NOMO-1 treated with DMSO at 0.1 percent for 48 hours (cell line): ENCODE measurements around the gene CDKAL1.
"Not testable (repeated sequence)": the region's sequence is repeated elsewhere in the genome, so short reads cannot be mapped to it uniquely, and the experiment has no call there.

ENCODE experiments used
- DNase-seq: peaks from one replicate; lab custom pipeline; 2025; ENCODE audit not compliant: unreplicated experiment; lab: John Stamatoyannopoulos, UW

CDKAL1 gene

DNA sequence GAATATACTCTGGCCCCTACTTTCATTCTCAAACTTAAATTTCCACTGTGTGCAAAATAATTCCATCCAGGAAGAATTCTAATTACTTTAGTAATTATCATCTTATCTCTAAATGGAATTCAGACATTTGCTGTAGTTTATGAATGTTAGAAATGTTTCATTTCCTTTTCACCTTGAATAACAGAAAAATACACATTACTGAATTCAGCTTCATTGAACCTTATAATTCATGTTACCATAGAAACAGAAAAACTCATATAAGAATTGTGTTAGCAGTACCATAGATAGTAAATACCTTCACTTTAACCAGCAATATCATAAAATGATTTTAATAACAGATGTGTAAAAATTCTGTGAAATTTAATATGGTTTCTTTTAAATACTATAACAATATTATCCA lies 514.9 kb downstream of the CDKAL1 start:
- DNase-seq, result no peak

DNA sequence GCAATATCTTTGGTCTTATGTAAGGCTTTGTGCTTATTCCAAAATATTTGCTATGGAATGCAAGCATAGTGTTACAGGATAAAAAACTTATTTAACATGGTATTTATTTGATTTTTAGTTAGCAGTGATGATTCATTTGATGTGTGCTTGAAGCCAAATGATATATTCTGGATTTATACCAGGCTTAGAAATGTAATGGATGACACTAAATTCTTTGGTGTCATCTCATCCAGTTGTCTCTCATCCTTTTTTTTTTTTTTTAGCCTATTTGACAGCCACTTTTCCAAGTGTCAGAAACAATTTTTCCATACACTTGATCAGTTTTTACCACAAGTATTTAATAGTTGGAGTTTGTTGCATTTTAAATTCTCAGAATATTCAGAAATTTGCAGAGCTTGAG lies 515.3 kb downstream of the CDKAL1 start:
- no peak for DNase-seq

DNA sequence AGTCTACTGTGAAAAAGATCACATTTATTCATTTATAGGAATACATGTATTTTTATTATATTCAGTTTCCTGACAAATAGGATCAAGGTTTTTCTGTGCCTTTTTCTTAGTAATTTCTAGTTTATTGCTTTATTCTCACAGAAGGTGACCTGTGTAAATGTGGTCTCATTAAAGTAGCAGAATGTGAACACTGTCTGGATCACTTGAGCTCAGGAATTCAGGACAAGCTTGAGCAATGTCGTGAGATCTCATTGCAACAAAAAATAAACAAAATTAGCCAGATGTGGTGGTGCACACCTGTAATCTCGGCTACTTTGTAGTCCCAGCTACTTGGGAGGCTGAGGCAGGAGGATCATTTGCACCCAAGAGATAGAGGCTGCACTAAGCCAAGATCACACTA lies 516.7 kb downstream of the CDKAL1 start:
- no peak for DNase-seq

DNA sequence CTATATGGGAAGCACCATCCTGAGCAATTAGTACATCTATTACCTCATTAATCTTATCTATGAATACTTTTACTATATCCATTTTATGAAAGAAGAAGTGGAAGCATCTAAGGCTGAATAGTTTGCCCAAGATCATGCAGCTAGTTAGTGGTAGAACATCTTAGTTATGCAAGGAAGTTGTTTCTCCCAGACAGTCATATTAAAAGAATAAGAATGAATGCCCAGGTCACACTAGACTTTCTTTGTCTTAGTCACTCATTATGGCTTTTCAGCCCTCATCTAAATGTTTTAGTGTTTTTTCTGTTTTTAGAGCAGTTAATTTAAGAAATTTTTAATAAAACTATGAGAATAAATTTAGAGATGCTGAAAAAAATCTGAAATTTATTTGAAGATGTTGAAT lies 517.5 kb downstream of the CDKAL1 start:
- no peak for DNase-seq

DNA sequence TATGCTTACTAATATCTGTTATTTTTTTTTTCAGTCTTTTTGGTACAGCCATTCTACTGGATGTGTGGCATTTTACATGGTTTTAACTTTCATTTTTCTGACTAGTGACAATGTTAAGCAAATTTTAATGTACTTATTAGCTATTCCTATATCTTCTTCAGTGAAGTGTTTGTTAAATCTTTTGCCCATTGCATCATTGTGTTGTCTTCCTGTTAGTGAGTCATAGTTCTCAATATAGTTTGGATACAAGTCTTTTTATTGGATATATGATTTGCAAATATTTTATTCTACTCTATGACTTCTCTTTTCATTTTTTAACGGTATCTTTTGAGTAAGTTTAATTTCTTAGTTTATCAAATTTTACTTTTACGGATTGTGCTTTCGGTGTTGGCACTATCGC lies 519.4 kb downstream of the CDKAL1 start:
- no peak for DNase-seq

DNA sequence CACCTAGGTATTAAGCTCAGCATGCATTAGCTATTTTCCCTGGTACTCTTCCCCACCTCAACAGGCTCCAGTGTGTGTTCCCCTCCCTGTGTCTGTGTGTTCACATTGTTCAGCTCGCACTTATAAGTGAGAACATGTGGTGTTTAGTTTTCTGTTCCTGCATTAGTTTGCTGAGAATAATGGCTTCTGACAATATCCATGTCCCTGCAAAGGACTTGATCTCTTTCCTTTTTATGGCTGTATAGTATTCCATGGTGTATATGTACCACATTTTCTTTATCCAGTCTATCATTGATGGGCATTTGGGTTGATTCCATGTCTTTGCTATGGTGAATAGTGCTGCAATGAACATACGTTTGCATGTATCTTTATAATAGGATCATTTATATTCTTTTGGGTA lies 521.2 kb downstream of the CDKAL1 start:
- DNase-seq, result not testable (repeated sequence)

DNA sequence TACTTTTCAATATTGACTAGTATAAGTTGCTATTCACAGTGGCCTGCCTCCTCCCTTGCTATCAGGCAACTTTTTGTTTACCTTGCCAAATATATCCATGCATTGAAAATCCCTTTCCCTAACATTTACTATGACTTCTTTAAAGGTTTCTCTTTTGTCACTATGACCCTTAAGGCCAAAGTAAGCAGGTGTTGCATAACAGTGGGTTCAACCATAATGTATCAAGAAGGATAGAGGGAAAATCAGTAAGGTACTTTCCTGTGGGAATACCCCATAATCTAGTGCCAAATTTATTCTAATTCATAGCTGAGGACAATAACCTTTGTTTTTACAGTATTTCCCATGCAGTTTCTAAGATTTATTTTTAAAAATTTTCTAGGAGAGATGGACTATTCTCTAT lies 527.6 kb downstream of the CDKAL1 start:
- no peak for DNase-seq

DNA sequence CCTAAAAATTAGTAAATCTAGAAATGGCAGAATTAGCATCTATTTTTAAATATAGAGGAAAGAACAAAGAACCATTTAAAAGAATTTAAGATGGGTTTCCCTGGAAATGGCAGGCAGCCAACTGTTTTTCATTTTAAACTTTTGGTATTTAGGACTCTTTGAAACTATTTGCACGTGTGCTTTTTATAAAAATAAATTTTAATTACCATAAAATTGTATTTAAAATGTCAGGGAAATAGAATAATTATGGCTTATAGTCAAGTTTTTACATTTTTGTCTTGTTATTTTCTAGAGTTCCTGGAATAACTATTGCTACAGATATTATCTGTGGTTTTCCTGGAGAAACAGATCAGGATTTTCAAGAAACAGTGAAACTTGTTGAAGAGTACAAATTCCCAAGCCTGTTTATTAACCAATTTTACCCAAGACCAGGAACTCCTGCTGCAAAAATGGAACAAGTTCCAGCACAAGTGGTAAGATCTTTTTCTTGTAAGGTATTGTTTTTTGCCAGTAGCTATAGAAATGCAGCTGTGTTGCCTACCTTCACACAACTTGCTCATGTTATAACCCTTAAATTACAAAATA lies 530.6 kb downstream of the CDKAL1 start:
- no peak for DNase-seq

DNA sequence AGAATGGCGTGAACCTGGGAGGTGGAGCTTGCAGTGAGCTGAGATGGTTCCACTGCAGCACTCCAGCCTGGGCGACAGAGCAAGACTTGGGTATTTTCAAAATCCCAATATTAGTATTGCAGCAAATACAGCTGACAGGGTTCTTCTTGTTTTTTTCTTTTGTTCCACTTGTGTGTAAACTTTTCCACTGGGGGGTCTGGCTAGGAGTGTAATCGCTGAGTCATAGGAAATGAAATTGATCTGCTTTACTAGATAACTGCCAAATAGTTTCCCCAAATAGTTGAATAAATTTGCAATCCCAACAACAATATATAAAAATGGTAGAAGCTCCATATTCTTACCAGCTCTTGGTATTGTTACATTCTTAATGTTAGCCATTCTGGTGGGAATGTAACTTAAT lies 533.3 kb downstream of the CDKAL1 start:
- no peak for DNase-seq

DNA sequence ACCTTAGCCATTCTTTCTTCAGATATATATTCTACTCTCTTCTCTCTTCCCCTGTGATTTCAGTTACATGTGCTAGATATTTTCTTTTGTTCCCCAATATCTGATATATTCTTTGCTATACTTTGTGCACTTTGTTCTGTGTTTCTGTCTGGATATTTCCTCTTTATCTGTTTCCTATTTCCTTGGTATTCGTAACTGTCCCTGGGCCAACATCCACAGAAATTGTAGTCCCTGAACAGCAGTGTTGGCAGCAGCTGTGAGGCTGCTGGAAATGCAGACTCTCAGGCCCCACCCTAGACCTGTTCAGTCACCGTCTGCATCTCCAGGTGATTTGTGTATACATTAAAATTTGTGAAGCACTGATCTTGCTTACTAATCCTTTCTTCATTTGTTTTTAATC lies 536.4 kb downstream of the CDKAL1 start:
- DNase-seq, result no peak

DNA sequence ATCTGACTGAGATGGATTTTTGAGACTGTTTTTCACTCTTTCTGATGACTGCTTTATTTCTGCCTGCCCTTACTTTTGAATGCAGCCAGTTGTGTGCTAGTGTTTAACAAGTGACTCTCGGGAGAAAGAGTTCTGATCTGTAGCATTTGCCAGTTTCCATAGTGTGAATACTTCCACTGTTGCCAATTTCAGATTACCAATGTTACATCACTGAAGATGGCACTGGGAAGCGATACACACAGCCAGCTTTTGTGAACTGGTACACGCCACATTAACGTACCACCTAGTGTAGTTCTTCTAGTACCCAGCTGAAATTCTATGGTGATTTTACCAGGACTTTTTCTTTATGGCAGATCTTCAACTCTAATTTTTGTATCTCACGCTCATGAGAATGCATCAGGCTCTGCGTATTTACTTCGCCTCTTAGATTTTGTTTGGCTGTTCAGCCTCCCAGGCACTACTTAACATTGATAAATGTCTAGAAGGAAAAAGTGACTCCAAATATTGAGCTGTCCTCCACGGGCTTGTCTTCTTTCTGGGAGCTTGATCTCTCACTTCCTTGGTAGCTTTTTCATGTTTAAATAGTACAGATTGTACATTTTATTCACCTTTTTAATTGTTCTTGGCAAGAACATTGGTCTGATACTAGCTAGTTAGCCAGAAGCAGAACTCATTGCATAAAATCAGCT lies 537.7 kb downstream of the CDKAL1 start:
- no peak for DNase-seq

DNA sequence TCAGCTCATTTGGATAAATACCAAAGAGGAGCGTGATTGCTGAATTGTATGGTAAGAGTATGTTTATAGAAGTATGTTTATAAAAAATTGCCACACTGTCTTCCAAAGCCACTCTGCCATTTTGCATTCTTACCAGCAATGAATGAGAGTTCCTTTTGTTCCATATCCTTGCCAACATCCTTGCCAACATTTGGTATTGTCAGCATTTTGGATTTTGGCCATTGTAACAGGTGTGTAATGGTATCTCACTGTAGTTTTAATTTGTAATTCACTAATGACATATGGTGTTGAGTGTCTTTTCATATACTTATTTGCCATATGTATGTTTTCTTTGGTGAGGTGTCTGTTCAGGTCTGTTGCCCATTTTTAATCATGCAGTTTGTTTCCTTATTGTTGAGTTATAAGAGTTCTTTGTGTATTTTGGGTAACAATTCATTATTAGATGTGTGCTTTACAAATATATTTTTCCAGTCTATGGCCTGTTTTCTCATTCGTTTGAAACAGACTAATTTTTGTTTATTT lies 539.1 kb downstream of the CDKAL1 start:
- DNase-seq, result no peak

DNA sequence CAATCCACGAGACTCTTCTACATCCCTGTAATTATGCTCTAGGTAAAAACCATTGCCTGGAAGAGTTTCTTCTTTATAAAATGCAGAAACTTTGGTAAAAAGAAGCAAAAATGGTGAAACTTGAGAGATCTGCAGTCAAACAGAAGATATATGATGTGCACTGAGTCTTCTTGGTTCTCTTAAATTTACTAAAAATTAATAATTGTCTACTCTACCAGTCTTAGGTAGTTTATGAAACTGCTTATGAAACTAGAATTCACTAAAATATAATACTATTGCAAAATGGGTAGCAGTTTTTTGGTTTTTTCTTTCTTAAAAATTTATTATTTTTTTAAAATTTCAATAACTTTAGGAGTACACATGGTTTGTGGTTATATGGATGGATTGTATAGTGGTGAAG lies 540.2 kb downstream of the CDKAL1 start:
- no peak for DNase-seq

DNA sequence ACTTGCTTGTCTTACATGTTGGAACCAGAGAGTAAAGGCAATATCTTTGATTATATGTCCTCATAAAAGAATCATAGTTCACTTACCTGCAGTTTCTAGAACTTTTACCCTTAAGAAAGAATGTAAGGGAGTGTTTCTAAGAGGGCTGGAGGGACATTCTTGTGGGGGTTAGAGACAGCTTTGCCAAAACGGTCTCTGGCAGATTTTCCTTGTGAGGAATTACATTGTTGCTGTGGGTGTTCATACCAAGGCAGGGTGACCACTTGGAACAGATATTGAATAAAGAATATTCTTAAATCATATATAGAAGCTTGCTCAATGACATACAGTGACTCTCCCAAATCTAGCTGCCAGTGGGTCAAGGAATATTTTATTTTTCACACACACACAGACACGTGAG lies 541.7 kb downstream of the CDKAL1 start:
- DNase-seq, result no peak

DNA sequence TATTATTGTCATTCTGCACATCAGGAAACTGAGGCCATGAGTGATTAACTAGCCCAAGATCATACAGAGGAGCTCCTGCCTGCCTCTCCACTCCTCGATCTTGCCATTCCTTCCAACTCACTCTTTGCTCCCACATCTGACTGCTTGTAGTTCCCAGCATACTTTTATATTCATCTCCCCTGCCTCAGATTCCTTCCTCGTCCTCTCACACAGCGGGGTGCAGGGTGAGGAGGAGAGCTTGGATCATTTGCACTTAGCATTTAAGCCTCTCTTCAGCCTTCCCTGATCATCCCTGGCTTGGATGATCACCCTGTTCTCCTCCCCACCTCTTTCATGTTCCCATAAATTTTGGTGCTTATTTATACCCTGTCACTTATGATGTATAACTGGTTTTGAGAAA lies 544.2 kb downstream of the CDKAL1 start:
- DNase-seq, result no peak

DNA sequence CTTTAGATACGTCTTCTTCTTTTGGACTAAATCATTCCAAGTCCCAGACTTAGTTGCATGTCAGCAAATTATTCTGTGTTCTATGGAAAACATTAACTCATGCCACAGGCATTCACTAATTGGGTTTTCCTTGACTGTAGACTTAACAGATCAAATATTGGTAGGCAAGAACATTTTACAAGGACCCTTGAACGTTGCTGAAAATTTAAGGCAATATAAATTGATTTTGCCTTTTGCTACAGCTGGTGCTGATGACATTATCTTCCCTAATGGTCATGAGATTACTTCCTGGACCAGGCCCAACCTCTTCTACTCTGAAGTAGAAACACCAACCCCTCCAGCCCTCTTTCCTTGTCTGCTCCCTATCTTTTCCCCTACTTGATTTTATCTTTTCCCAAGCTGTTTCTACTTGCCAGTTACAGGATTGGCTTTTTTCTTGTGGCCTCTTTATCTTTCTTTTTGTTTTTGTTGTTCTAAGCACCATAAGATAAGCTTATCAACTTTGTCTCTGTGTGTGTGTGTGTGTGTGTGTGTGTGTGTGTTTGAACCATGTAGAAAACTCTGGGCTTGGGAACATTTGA lies 545.3 kb downstream of the CDKAL1 start:
- DNase-seq, result no peak

DNA sequence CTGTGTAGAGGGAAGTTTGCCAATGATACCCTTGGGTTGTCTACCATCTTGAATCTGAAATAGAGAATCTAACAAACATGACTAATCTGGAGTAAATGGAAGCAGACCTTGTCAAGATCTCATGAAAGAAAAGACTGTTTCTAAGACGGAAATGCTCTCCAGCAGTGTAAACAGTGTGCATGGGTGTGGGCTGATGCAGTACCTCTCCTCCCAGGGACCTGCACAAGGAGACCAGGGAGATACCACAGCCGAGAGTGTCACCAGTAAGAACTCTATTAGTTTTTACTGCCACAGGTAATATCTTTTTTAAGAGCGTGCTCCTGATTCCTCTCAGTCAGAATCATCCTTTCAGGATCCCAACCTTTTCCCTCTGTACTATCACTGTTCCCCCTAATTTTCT lies 546.0 kb downstream of the CDKAL1 start:
- DNase-seq, result no peak

DNA sequence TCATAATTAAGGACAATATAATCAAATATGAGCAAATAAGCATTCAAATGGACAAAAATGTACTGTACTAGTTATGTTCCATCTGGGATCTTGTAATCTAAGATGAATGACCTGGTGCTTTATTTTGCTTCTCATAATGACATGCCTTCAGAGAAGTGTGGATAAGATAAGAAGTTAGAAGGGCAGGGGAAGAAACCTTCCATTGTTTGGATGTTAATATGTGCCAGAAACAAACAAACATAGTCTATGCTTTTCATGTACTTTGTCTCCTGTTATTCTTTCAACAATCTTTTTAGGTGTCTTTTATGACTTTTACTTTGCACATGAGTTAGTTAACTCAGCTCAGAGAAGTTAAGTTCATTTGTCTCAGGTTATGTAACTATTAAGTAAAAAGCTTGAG lies 547.8 kb downstream of the CDKAL1 start:
- no peak for DNase-seq

DNA sequence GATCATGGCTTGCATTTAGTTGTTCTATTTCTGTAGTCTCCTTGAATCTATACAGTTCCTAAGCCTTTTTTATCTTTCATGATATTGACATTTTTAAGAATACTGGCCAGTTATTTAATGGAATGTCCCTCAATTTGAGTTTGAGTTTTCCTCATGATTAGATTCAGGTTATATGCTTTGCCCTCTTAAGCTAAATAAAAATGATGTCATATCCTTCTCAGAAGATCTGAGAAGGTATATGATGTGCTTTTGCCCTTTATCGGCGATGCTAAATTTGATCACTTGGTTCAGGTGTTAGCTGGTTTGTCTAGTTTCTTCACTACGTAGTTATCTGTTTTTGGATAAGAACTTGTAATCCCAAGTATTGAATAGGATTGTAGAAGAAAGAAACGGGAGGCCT lies 549.5 kb downstream of the CDKAL1 start:
- DNase-seq, result no peak

DNA sequence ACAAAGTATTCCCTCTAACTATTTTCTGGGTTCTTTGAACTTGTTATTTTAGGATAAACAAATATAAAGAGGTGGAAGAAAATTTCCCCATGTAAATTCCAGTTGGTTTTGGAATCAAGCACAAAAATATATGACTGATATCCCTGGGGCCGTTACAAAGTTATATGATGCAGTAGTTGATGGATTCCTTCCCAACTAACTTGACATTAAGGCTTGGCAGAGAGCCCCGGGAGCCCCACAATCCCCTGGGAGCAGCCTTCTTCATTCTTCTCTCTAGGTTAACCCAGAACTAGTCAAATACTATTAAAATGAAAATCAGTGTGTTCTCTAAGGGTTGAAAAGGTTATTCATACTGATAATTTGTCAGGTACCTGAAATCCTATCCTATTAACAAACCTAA lies 550.4 kb downstream of the CDKAL1 start:
- no peak for DNase-seq

DNA sequence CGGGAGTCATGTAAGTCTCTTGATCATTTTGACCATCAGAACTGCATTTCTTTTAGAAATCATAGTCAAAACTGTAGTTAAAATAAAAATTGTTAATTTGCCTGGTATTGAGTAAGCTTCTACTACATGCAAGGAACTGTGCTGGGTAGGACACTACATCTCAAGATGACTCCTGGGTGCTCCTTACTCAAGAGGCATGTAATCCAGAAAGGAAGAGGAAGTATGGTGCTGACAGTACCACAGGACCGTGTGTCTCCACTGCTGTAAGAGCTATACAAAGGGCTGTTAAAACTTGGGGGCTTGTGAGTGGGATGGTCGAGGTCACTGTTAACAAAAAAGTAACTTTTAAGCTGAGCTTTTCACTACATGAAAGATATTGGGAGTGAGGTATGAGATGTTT lies 551.0 kb downstream of the CDKAL1 start:
- DNase-seq, result peak; percentile 39

DNA sequence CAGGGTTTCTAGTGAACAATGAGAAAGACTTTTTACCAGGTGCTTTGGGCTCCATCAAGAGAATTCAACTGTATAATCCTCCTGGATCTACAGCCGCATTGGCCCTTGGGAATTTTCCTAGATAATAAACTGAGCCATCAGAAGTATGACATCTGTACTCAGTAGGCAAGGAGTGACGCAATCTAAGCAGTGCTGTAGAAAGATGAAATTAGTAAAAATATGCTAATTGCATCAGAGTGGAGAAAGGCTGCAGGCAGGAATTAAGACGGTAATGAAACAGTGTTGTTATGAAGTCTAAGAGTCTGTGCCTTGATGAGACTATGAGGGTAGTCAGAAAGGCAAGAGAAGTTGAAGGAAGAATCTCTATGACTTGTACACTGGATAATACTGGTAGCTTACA lies 551.4 kb downstream of the CDKAL1 start:
- peak; percentile 9 for DNase-seq

DNA sequence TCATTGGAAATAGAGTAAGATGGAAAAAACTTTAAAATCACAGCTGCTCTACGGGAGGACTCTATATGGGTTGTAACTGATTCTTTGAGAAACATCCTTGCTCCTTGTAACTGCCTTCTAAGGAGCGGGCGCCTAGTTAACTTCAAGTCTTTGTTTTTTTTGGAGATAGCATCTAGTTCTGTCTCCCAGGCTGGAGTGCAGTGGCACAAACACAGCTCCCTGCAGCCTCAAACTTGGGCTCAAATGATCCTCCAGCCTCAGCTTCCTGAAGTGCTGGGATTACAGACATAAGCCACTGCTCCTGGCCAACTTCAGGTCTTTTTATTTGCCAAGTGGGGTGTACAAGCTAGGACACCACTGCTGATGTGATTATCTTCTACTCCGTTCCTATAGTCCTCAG lies 552.9 kb downstream of the CDKAL1 start:
- no peak for DNase-seq
